Retinal pigment epithelial cell (primary cell): ENCODE results near the gene KLF4.

Experiments used
- DNase-seq: peaks from one replicate; pipeline ENCODE4 v3.0.0-alpha.2; 2010; ENCODE audit warnings: low read depth
- H3K4me3 ChIP-seq: 2 replicates; pipeline ENCODE4 v1.5.1; 2011; ENCODE audit warnings: mild to moderate bottlenecking, low read length, control low read depth, moderate library complexity
- TF ChIP-seq, protein P1 (sequence below): conservative IDR thresholded peaks from 2 replicates; pipeline ENCODE4 v1.5.1; 2011; ENCODE audit warnings: low read depth, low read length, control low read depth, inconsistent platforms

KLF4 gene

DNA sequence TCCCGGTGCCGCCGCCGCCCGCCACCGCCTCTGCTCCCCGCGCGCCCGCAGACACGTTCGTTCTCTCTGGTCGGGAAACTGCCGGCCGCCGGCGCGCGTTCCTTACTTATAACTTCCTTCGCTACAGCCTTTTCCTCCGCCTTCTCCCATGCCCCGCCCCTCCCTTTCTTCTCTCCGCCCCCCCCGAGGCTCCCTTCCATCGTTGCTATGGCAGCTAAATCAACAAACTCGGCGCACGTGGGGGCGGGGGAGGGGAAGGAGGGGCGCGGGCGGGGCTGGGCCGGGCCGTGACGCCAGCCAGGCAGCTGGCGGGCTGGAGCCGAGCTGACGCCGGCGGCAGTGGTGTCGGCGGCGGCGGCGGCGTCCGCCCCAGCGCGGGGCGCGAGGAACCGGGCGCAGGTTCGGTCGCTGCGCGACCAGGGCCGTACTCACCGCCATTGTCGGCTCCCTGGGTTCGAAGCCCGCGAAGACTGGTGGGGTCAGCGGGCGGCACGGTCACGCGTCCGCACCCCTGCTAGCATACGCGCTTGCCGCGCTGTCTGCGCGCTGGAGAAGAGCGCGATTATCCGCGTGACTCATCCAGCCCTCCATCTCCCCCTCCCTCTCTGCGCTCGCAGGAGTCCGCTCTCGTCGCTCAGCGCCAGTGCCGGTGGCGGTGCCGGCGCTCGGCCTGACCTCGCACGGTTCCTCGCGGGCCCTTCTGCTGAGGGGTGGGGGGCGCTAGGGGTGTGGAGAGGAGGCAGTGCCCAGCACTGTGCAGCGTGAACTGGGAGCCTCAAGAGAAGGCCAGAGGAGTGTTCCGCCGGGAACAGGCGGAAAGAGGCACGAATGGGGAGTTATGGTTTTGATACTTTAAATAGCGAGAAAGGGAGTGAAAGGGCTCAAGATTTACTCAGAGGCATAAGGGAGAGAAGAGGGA lies at the start of gene KLF4:
Gene KLF4 (minus strand): TSS at position 83 of the 919 bp plus-strand sequence. CDS start 597 bp downstream, outside the sequence.
- peak within 1 kb of the TSS; percentile 53 for H3K4me3 ChIP-seq
- TF ChIP-seq, protein P1, sequence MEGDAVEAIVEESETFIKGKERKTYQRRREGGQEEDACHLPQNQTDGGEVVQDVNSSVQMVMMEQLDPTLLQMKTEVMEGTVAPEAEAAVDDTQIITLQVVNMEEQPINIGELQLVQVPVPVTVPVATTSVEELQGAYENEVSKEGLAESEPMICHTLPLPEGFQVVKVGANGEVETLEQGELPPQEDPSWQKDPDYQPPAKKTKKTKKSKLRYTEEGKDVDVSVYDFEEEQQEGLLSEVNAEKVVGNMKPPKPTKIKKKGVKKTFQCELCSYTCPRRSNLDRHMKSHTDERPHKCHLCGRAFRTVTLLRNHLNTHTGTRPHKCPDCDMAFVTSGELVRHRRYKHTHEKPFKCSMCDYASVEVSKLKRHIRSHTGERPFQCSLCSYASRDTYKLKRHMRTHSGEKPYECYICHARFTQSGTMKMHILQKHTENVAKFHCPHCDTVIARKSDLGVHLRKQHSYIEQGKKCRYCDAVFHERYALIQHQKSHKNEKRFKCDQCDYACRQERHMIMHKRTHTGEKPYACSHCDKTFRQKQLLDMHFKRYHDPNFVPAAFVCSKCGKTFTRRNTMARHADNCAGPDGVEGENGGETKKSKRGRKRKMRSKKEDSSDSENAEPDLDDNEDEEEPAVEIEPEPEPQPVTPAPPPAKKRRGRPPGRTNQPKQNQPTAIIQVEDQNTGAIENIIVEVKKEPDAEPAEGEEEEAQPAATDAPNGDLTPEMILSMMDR = no peak
- DNase-seq = peak; percentile 70

- TF ChIP-seq, protein P1 = no peak
- DNase-seq = no peak
- no peak overlapping the region for H3K4me3 ChIP-seq
These were observed 46.9 kb upstream of the KLF4 start for GRCh38 chr9:107536462-107536861.

DNA sequence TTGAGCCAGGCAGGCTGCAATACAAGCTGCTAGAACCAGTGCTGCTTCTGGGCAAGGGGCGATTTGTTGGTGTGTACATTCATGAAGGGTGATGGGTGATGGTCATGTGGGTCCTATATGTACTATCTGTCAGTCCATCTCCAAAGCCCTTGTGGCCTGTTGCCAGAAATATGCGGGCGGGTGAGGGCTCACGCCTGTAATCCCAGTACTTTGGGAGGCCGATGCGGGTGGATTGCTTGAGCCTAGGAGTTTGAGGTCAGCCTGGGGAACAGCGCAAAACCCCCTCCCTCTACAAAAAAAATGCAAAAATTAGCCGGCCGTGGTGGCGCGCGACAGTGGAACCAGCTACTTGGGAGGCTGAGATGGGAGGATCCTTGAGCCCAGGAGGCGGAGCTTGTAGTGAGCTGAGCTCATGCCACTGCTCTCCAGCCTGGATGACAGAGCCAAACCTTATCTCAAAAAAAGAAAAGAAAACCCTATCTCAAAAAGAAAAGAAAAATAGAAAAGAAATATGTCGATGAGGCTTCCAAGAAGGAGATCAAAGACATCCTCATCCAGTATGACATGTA lies 45.0 kb upstream of the KLF4 start:
- no peak overlapping the region for H3K4me3 ChIP-seq
- no peak for DNase-seq
- TF ChIP-seq, protein P1 = no peak

- no peak for DNase-seq
- TF ChIP-seq, protein P1 = no peak
- H3K4me3 ChIP-seq = no peak overlapping the region
These were observed 41.1 kb upstream of the KLF4 start for GRCh38 chr9:107530679-107531078.

GRCh38 chr9:107528686-107529085 lies 39.1 kb upstream of the KLF4 start:
- H3K4me3 ChIP-seq = no peak overlapping the region
- TF ChIP-seq, protein P1 = no peak
- DNase-seq = no peak

DNA sequence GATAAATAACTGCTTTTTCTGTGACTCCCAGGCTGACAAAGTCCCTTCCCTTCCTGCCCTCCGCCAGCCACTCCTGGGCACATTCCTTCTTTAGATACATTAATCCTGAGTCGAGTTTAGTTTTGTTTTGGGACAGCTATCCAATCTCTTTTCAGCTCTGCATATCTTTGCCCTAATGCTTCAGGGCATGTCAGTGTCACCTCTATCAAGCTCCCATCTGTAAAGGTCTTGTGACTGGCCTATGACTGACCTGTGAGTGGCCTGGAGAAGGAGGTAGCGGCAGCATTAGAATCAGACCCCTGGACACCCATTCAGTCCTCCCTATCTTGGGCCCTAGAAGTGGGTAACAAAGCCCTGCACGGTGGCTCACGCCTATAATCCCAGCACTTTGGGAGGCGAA lies 34.0 kb upstream of the KLF4 start:
- no peak overlapping the region for H3K4me3 ChIP-seq
- TF ChIP-seq, protein P1 = no peak
- DNase-seq = no peak
